Activated T-helper 17 cell treated with anti-CD3 and anti-CD28 coated beads, Interleukin-2, amount 50 U/mL, for 72 hours (primary cell): ENCODE results near the gene SCN3B. TPM values are rescaled to one million over a fixed set of nuclear protein-coding genes. Genes with fewer than 3 reads are reported as not detected.

ENCODE experiments used
- ATAC-seq: fragments of 150-1000 bp; cut with Tn5 transposase; replicated peaks from 2 replicates; pipeline ENCODE4 v1.10.0; 2021; ENCODE audit warnings: mild to moderate bottlenecking, moderate library complexity
- H3K27ac Mint-ChIP-seq: one replicate; pipeline ENCODE4 v1.8.0; 2022; ENCODE audit warnings: mixed read lengths
- H3K27me3 Mint-ChIP-seq: one replicate; pipeline ENCODE4 v1.8.0; 2022; ENCODE audit warnings: mixed read lengths
- H3K36me3 Mint-ChIP-seq: one replicate; pipeline ENCODE4 v1.8.0; 2022; ENCODE audit warnings: low read depth, mild to moderate bottlenecking, mixed read lengths
- H3K4me1 Mint-ChIP-seq: one replicate; pipeline ENCODE4 v1.8.0; 2022; ENCODE audit warnings: mixed read lengths
- H3K4me3 Mint-ChIP-seq: one replicate; pipeline ENCODE4 v1.8.0; 2022; ENCODE audit warnings: mild to moderate bottlenecking, mixed read lengths
- H3K9me3 Mint-ChIP-seq: one replicate; pipeline ENCODE4 v1.8.0; 2022; ENCODE audit warnings: mixed read lengths
- total RNA-seq, 2 donors: library from RNA; stranded (reverse); gene quantifications; one replicate each; pipeline ENCODE4 v1.2.3, GENCODE V29; 2022

The SCN3B gene
- total RNA-seq = under 1 TPM; 0.13 to 0.35 TPM

DNA sequence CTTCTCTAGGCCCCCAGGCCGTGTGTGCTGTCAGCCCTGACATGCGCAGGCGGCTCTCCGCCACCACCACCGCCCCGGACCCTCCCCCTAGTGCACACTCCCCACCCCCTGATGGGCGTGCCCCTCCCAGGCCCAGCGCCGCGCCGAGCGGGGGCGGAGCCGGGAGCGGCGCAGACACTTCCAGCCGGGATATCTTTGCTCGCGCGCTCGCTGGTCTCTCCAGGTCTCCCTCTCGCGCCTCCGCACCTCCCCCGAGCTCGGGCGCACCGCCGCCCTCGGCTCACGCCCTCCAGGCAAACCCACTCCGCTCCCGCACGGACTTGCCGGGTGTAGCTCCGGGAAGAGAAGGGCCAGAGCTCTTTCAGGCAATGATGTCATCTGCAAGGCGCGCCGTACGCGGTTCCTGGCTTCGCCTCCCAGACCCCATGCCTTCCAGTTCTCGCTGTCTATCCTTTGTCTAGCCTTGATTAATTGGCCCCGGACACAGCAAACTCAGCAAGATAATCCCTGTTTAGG is at the start of gene SCN3B:
Gene SCN3B, minus strand, starts transcription at position 59 of the 516 bp plus-strand sequence. CDS start 823 bp downstream, outside the sequence.
- Mint-ChIP-seq H3K27ac (no peak within 1 kb of the TSS), H3K36me3 (no peaks in the 10 kb centered on the region), H3K27me3 (peaks cover 35% of the 10 kb centered on the region), H3K4me3 (peak within 1 kb of the TSS; percentile 56), H3K4me1 (peaks cover 7% of the 10 kb centered on the region), H3K9me3 (peaks cover 12% of the 10 kb centered on the region)
- peak; percentile 79 for ATAC-seq

GRCh38 chr11:123702696-123703095 is 48.3 kb upstream of the SCN3B start:
- peaks cover 3% of the 10 kb centered on the region for H3K4me1 Mint-ChIP-seq
- H3K27ac Mint-ChIP-seq = no peak overlapping the region
- no peak overlapping the region for H3K4me3 Mint-ChIP-seq
- ATAC-seq = no peak
- no peaks in the 10 kb centered on the region for H3K36me3 Mint-ChIP-seq
- H3K27me3 Mint-ChIP-seq = peaks cover 19% of the 10 kb centered on the region
- H3K9me3 Mint-ChIP-seq = no peaks in the 10 kb centered on the region

DNA sequence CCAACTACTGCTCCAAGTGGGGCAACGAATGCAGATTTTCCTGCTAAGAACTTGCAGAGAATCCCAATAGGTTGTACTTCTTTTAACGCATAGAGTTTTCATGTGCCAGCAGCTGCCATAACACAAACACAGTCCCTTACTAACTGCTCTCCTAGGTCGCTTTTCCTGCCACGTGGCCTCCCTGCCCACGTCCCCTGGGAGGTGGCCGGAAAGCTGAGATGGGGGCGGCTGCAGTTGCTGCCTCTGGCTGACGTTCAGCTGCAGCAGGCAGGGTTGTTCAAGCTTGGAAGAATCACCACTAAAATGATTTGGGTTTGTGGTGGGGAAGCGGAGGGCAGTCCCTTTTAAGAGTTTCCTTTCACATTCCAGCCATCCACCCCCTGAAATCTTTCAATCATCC is 47.7 kb upstream of the SCN3B start:
- H3K27ac Mint-ChIP-seq = no peak overlapping the region
- no peaks in the 10 kb centered on the region for H3K36me3 Mint-ChIP-seq
- ATAC-seq = no peak
- H3K4me1 Mint-ChIP-seq = peaks cover 3% of the 10 kb centered on the region
- peaks cover 21% of the 10 kb centered on the region for H3K27me3 Mint-ChIP-seq
- no peaks in the 10 kb centered on the region for H3K9me3 Mint-ChIP-seq
- H3K4me3 Mint-ChIP-seq = no peak overlapping the region

GRCh38 chr11:123700772-123701171 is 46.3 kb upstream of the SCN3B start:
- Mint-ChIP-seq H3K4me1 (peaks cover 3% of the 10 kb centered on the region), H3K4me3 (no peak overlapping the region), H3K27ac (no peak overlapping the region), H3K36me3 (no peaks in the 10 kb centered on the region), H3K27me3 (peaks cover 30% of the 10 kb centered on the region), H3K9me3 (no peaks in the 10 kb centered on the region)
- no peak for ATAC-seq

DNA sequence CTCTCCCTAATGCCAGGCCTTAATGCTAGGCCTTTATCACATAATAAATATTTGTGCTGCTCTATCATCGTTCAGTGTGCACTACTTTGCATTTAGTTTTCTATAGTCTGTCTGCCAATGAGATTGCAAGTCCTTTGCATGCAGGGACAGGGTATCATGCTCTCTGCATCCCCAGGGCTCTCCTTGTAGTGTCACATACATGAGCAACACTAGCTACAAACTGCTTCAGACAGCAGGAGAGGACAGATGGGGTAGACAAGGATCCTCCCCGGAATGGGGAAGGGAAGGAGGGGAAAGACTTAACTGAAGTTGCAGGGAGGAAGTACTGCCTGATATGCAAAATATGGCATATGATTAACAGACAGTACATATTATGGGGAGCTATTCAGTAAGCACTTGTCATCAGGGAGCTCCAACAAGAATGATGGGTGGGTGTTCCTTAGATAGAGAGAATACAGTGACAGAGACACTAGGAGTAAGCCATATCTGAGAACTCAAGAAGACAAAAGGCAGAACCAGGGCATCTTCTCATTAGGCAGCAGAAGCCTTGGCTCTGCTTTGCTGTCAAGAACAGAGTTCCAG is 44.2 kb upstream of the SCN3B start:
- no peak for ATAC-seq
- Mint-ChIP-seq H3K27me3 (peaks cover 41% of the 10 kb centered on the region), H3K4me3 (no peak overlapping the region), H3K9me3 (no peaks in the 10 kb centered on the region), H3K4me1 (peaks cover 3% of the 10 kb centered on the region), H3K27ac (no peak overlapping the region), H3K36me3 (no peaks in the 10 kb centered on the region)

DNA sequence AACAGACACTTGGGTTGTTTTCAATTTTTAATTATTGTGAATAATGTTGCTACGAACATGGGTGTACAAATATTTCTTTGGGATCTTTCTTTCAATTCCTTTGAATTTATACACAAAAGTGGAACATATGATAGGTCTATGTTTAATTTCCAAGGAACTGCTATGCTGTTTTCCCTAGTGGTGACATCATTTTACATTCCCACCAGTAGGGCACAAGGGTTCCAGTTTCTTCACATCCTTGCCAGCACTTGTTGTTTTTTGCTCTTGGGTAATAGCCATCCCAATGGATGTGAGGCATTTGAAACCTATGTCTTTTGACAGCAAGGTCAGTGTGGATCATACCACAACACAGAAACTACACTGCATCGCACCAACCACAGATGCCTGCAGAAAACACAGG is 41.8 kb upstream of the SCN3B start:
- Mint-ChIP-seq H3K27ac (no peak overlapping the region), H3K4me1 (peaks cover 3% of the 10 kb centered on the region), H3K36me3 (no peaks in the 10 kb centered on the region), H3K4me3 (no peak overlapping the region), H3K9me3 (no peaks in the 10 kb centered on the region), H3K27me3 (peaks cover 50% of the 10 kb centered on the region)
- ATAC-seq = no peak

GRCh38 chr11:123695231-123695630 is 40.8 kb upstream of the SCN3B start:
- H3K4me3 Mint-ChIP-seq = no peak overlapping the region
- H3K27ac Mint-ChIP-seq = no peak overlapping the region
- H3K36me3 Mint-ChIP-seq = no peaks in the 10 kb centered on the region
- H3K4me1 Mint-ChIP-seq = no peaks in the 10 kb centered on the region
- no peak for ATAC-seq
- no peaks in the 10 kb centered on the region for H3K9me3 Mint-ChIP-seq
- peaks cover 53% of the 10 kb centered on the region for H3K27me3 Mint-ChIP-seq

DNA sequence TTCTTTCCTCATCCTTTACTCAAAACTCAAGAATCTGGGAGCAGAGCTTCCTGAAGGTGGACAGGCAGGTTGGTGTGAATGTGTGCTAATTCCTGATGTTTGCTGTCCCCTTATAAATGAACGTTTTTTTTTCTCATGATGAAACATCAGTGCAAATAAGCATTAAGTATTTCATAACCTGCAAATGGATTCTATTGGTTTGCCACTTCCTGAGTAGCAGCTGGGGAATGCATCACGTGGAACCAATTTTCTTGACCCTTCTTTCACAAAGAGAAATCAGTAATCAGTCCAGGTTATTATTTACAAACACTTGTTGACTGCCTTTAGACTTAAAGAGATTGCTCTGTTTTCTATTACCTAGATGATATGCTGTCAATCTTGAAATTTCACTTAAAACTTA is 40.1 kb upstream of the SCN3B start:
- H3K9me3 Mint-ChIP-seq = no peaks in the 10 kb centered on the region
- H3K4me1 Mint-ChIP-seq = no peaks in the 10 kb centered on the region
- peaks cover 54% of the 10 kb centered on the region for H3K27me3 Mint-ChIP-seq
- no peak for ATAC-seq
- H3K27ac Mint-ChIP-seq = no peak overlapping the region
- no peak overlapping the region for H3K4me3 Mint-ChIP-seq
- no peaks in the 10 kb centered on the region for H3K36me3 Mint-ChIP-seq

DNA sequence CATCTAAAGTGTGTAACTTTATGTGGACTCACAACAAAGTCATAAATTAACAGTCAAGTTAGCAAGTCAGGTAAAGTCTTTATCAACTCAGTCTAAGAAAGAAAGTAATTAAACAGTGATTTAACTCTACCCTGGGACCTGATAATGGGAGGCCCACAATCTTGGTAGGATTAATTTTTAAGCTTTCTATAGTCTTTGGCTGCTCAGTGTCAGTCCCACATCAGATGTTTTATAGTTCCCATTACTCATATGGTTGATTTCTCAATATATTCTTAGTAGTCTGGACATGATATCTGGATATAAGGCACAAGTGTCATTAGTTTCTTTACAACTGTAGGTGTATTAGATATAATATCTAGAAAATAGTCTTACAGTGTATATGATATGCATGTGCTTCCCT is 38.5 kb upstream of the SCN3B start:
- Mint-ChIP-seq H3K36me3 (no peaks in the 10 kb centered on the region), H3K27me3 (peaks cover 58% of the 10 kb centered on the region), H3K9me3 (no peaks in the 10 kb centered on the region), H3K4me1 (no peaks in the 10 kb centered on the region), H3K27ac (no peak overlapping the region), H3K4me3 (no peak overlapping the region)
- no peak for ATAC-seq

- Mint-ChIP-seq H3K27me3 (peaks cover 43% of the 10 kb centered on the region), H3K4me3 (no peak overlapping the region), H3K9me3 (no peaks in the 10 kb centered on the region), H3K27ac (no peak overlapping the region), H3K36me3 (no peaks in the 10 kb centered on the region), H3K4me1 (no peaks in the 10 kb centered on the region)
- ATAC-seq = peak; percentile 93
Observed at GRCh38 chr11:123690485-123690884, 36.1 kb upstream of the SCN3B start.

DNA sequence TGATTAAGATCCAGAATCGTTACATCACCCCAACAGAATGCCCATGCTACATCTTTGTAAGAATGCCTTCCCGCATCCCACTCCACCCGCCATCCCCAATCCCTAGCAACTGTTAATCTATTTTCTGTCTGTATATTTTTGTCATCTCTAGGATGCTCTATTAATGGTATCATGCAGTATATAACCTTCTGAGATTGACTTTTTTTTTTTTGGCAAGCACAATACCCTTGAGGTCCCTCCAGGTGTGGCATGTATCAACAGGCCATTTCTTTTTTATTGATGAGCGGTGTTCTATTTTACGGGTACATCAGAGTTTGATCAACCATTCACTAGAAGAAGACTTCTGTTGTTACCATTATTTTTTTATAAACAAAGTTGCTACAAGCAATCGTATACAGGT is 30.2 kb upstream of the SCN3B start:
- H3K36me3 Mint-ChIP-seq = no peaks in the 10 kb centered on the region

GRCh38 chr11:123683428-123684170 is 29.2 kb upstream of the SCN3B start:
- Mint-ChIP-seq H3K4me3 (no peak overlapping the region), H3K36me3 (no peaks in the 10 kb centered on the region), H3K27ac (no peak overlapping the region), H3K4me1 (no peaks in the 10 kb centered on the region), H3K27me3 (peaks cover 4% of the 10 kb centered on the region), H3K9me3 (no peaks in the 10 kb centered on the region)
- no peak for ATAC-seq

More for the DNA sequence above, 30.2 kb upstream of the SCN3B start:
- H3K9me3 Mint-ChIP-seq = no peaks in the 10 kb centered on the region
- H3K4me1 Mint-ChIP-seq = no peaks in the 10 kb centered on the region
- no peak for ATAC-seq
- no peak overlapping the region for H3K4me3 Mint-ChIP-seq
- peaks cover 11% of the 10 kb centered on the region for H3K27me3 Mint-ChIP-seq
- H3K27ac Mint-ChIP-seq = no peak overlapping the region

GRCh38 chr11:123682696-123683410 is 28.4 kb upstream of the SCN3B start:
- no peak for ATAC-seq
- Mint-ChIP-seq H3K4me3 (no peak overlapping the region), H3K27ac (no peak overlapping the region), H3K4me1 (no peaks in the 10 kb centered on the region), H3K27me3 (peaks cover 3% of the 10 kb centered on the region), H3K9me3 (no peaks in the 10 kb centered on the region), H3K36me3 (no peaks in the 10 kb centered on the region)

DNA sequence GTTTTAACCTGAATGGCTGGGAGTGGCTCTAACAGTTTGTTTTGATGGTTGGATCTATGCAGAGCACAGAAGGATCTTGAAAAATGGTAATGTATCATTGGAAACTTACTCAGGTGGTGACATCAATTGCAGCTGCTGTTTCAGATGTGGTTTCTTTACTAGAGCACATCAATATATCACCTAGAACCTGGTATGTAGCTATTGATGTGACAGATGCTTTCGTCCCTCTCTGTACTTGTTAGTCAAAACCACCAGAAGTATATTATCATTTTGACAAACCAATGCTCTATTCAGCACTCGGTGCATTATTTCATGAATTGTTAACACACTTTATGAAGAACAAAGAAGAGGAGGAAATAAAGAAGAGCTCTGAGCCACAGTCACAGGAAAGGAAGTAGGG is 26.6 kb upstream of the SCN3B start:
- Mint-ChIP-seq H3K27ac (no peak overlapping the region), H3K36me3 (no peaks in the 10 kb centered on the region), H3K4me1 (no peaks in the 10 kb centered on the region), H3K9me3 (no peaks in the 10 kb centered on the region), H3K27me3 (peaks cover 3% of the 10 kb centered on the region), H3K4me3 (no peak overlapping the region)
- peak; percentile 93 for ATAC-seq

- no peaks in the 10 kb centered on the region for H3K4me1 Mint-ChIP-seq
- H3K4me3 Mint-ChIP-seq = no peak overlapping the region
- ATAC-seq = no peak
- H3K27ac Mint-ChIP-seq = no peak overlapping the region
- no peaks in the 10 kb centered on the region for H3K9me3 Mint-ChIP-seq
- H3K27me3 Mint-ChIP-seq = no peaks in the 10 kb centered on the region
- H3K36me3 Mint-ChIP-seq = no peaks in the 10 kb centered on the region
Observed at GRCh38 chr11:123678246-123678645, 23.8 kb upstream of the SCN3B start.
